OCI-LY3 (cell line): ENCODE results near the gene ST7.

ENCODE experiments used
- H2AFZ ChIP-seq: fragments of 200-600, 300-600 bp; shearing (Covaris generic); 2 replicates; pipeline ENCODE4 v1.6.0; 2014; ENCODE audit warnings: antibody characterized with exemption, low read depth, low read length
- H3K27ac ChIP-seq: fragments of 200-600, 300-600 bp; sonication (generic); 2 replicates; pipeline ENCODE4 v1.5.1; 2014; ENCODE audit warnings: mild to moderate bottlenecking, low read length, moderate library complexity, mixed read lengths
- H3K27me3 ChIP-seq: fragments of 200-600, 300-600 bp; sonication (generic); 2 replicates; pipeline ENCODE4 v1.6.1; 2014; ENCODE audit warnings: low read depth, low read length, mixed read lengths
- H3K36me3 ChIP-seq: fragments of 200-600, 300-600 bp; sonication (generic); replicated peaks from 2 replicates; pipeline ENCODE3; 2014; ENCODE audit warnings: low read depth, low read length, mixed read lengths
- H3K4me1 ChIP-seq: fragments of 300-600, 200-600 bp; sonication (generic); 2 replicates; pipeline ENCODE4 v1.6.1; 2014; ENCODE audit warnings: low read length, mixed read lengths
- H3K4me2 ChIP-seq: fragments of 200-600, 300-600 bp; sonication (generic); 2 replicates; pipeline ENCODE4 v1.6.1; 2014; ENCODE audit warnings: low read length, mixed read lengths
- H3K4me3 ChIP-seq: fragments of 300-600, 200-600 bp; sonication (generic); 2 replicates; pipeline ENCODE4 v1.5.1; 2014; ENCODE audit warnings: antibody characterized with exemption, mild to moderate bottlenecking, low read length, moderate library complexity
- H3K79me2 ChIP-seq: fragments of 300-600, 200-600 bp; shearing (Covaris generic); 2 replicates; pipeline ENCODE4 v1.6.1; 2014; ENCODE audit warnings: mild to moderate bottlenecking, low read length, mixed read lengths
- H3K9ac ChIP-seq: fragments of 300-600, 200-600 bp; shearing (Covaris generic); 2 replicates; pipeline ENCODE4 v1.6.0; 2014; ENCODE audit warnings: mild to moderate bottlenecking, low read length, moderate library complexity
- H3K9me3 ChIP-seq: fragments of 200-600, 300-600 bp; shearing (Covaris generic); 2 replicates; pipeline ENCODE4 v1.6.1; 2014; ENCODE audit warnings: low read length, mixed read lengths; ENCODE audit not compliant: insufficient read depth
- H4K20me1 ChIP-seq: fragments of 200-600, 300-600 bp; sonication (generic); 2 replicates; pipeline ENCODE4 v1.6.1; 2016; ENCODE audit warnings: low read length, mixed read lengths; ENCODE audit not compliant: insufficient read depth
- EZH2phosphoT487 ChIP-seq: fragments of 200-600 bp; shearing (Covaris generic); IDR thresholded peaks from 2 replicates; pipeline ENCODE4 v1.6.1; 2018; ENCODE audit warnings: antibody characterized with exemption, mixed run types, low read depth
- TF ChIP-seq, protein P1 (sequence below): fragments of 200-600, 300-600 bp; sonication (generic); IDR thresholded peaks from 2 replicates; pipeline ENCODE4 v1.5.1; 2014; ENCODE audit warnings: antibody characterized with exemption, low read length, low read depth

The ST7 gene

DNA sequence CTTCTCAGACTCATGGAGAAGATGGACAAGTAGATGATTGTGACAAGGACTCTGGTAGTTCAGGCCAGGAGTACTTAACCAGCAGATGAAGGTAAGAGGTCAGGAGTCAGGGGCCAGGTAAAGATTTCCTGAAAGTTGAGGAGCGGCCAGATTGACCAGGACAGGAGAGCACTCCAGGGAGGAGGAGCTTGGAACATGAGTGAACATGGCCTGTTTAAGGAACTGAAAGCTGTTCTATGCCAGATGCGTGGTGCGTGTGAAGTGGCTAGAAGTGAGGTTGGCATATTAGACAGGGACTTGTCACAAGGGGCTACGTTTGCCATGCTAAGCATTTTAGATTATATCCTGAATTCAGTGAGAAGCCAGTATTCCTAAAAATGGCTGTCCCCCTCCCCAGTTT, 212.4 kb downstream of the ST7 start:
- H3K4me2 ChIP-seq, result 0 out of 2 replicates have a peak overlapping the region, but pooled peaks have one; percentile 10
- peaks cover 10% of the 10 kb centered on the region for H3K4me1 ChIP-seq
- no peak overlapping the region for H3K4me3 ChIP-seq

DNA sequence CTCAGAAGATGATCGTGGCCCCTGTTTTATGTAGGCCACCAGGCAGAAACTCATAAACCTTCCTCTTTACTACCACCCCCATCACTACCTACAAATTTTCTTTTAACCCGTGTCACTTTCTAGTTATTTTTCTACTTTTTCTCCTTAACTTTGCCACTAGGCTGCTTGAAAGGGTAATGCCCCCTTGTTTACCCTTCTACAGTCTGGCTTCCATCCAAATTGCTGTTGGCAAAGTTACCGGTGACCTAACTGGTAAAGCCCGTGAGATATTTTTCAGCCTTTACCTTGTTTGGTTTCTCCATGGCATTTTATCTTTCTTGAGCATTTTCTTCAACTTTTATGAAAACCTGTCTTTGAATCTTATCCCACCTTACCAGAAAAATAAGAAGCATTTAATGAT, 216.6 kb downstream of the ST7 start:
- Histone ChIP-seq H3K4me3 (no peak overlapping the region), H3K4me1 (peaks cover 10% of the 10 kb centered on the region), H3K79me2 (no peaks in the 10 kb centered on the region), H3K27me3 (no peaks in the 10 kb centered on the region), H3K4me2 (no peak overlapping the region), H3K9me3 (no peaks in the 10 kb centered on the region), H3K9ac (no peak overlapping the region), H2AFZ (no peak overlapping the region), H3K36me3 (peaks cover 33% of the 10 kb centered on the region), H4K20me1 (peaks cover 13% of the 10 kb centered on the region; the same call in 1 of the 2 replicates), H3K27ac (no peak overlapping the region)
- TF ChIP-seq, protein P1, sequence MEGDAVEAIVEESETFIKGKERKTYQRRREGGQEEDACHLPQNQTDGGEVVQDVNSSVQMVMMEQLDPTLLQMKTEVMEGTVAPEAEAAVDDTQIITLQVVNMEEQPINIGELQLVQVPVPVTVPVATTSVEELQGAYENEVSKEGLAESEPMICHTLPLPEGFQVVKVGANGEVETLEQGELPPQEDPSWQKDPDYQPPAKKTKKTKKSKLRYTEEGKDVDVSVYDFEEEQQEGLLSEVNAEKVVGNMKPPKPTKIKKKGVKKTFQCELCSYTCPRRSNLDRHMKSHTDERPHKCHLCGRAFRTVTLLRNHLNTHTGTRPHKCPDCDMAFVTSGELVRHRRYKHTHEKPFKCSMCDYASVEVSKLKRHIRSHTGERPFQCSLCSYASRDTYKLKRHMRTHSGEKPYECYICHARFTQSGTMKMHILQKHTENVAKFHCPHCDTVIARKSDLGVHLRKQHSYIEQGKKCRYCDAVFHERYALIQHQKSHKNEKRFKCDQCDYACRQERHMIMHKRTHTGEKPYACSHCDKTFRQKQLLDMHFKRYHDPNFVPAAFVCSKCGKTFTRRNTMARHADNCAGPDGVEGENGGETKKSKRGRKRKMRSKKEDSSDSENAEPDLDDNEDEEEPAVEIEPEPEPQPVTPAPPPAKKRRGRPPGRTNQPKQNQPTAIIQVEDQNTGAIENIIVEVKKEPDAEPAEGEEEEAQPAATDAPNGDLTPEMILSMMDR, result no peak
- no peak for TF ChIP-seq EZH2phosphoT487

More for the DNA sequence above, 212.4 kb downstream of the ST7 start:
- Histone ChIP-seq H3K9ac (no peak overlapping the region), H3K27ac (no peak overlapping the region), H3K27me3 (no peaks in the 10 kb centered on the region), H2AFZ (no peak overlapping the region), H3K36me3 (no peaks in the 10 kb centered on the region), H3K9me3 (no peaks in the 10 kb centered on the region), H4K20me1 (peaks cover 17% of the 10 kb centered on the region), H3K79me2 (no peaks in the 10 kb centered on the region)
- TF ChIP-seq, protein P1, result no peak

DNA sequence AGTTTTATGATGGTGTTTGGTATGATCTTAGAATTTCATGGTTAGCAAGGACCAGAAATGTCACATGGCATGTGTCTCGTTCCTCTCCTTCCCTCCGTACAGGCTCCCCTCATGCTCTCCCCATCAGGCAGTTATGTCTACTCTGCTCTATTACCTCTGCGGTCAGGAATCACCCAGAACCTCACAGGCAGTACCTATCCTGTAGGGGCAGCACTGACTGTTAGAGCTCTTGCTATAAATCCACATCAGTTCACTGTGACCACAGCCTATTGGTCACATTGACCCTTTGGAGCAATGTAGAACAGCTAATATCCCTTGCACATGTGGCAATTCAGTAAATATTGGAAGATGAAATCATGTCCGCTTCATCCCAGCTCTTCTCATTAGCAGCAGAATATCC, 217.8 kb downstream of the ST7 start:
- no peak overlapping the region for H3K27ac ChIP-seq
- H4K20me1 ChIP-seq, result 0 out of 2 replicates have a peak, but pooled peaks cover 14% of the 10 kb centered on the region
- no peak overlapping the region for H3K9ac ChIP-seq
- no peak overlapping the region for H3K4me2 ChIP-seq
- H3K79me2 ChIP-seq, result no peaks in the 10 kb centered on the region
- TF ChIP-seq, protein P1, result no peak
- TF ChIP-seq EZH2phosphoT487, result no peak
- no peaks in the 10 kb centered on the region for H3K27me3 ChIP-seq
- no peak overlapping the region for H2AFZ ChIP-seq
- no peak overlapping the region for H3K4me3 ChIP-seq
- H3K4me1 ChIP-seq, result no peaks in the 10 kb centered on the region
- H3K9me3 ChIP-seq, result no peaks in the 10 kb centered on the region
- peaks cover 44% of the 10 kb centered on the region for H3K36me3 ChIP-seq

DNA sequence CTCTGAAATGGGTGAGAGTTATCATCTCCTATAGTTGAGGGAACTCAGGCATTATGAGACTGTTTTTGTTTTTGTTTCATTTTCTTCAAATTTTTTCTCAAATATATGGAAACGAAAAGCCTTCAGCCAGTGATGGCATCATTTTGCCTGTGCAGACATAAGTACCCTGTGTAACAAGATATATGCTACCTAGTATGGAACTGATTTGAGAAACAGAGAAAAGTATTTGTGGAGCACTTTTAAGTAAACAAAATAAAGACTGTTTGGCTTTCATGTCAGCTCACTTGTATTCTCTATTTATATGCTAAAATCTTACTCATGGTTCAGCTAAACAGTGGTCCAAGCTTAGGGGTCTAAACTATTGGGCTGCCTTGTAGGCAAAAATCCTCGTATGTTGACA, 219.0 kb downstream of the ST7 start:
- no peaks in the 10 kb centered on the region for H3K79me2 ChIP-seq
- H4K20me1 ChIP-seq, result 0 out of 2 replicates have a peak, but pooled peaks cover 16% of the 10 kb centered on the region
- no peak overlapping the region for H3K9ac ChIP-seq
- H3K27ac ChIP-seq, result no peak overlapping the region
- no peaks in the 10 kb centered on the region for H3K4me1 ChIP-seq
- no peak overlapping the region for H3K4me3 ChIP-seq
- TF ChIP-seq, protein P1, result no peak
- H3K36me3 ChIP-seq, result peaks cover 53% of the 10 kb centered on the region
- no peak overlapping the region for H3K4me2 ChIP-seq
- no peaks in the 10 kb centered on the region for H3K9me3 ChIP-seq
- H2AFZ ChIP-seq, result no peak overlapping the region
- no peaks in the 10 kb centered on the region for H3K27me3 ChIP-seq
